PC-3 (cell line): ENCODE measurements around the gene FAR1.

Experiments used
- CTCF ChIP-seq: fragments of 300-600 bp; sonication (generic); conservative IDR thresholded peaks from 2 replicates; pipeline ENCODE4 v1.5.1; 2017; ENCODE audit warnings: antibody characterized with exemption, low read depth, mild to moderate bottlenecking, low read length
- EZH2 ChIP-seq: fragments of 300-600 bp; sonication (generic); IDR thresholded peaks from one replicate; pipeline ENCODE4 v1.6.1; 2017; ENCODE audit warnings: antibody characterized with exemption, mild to moderate bottlenecking, low read length; ENCODE audit not compliant: unreplicated experiment
- EZH2phosphoT487 ChIP-seq: fragments of 300-600 bp; sonication (generic); IDR thresholded peaks from 2 replicates; pipeline ENCODE4 v1.6.1; 2018; ENCODE audit warnings: mild to moderate bottlenecking, antibody characterized with exemption, low read length, borderline replicate concordance

GRCh38 chr11:13778345-13778744 is 109.9 kb downstream of the FAR1 start:
- TF ChIP-seq CTCF (no peak), EZH2 (no peak), EZH2phosphoT487 (no peak)
